Measurements from ENCODE around the gene FOXK2.

- TF ChIP-seq CTCF (IDR thresholded peaks at IDR 0.05) (no peak), POLR2A (IDR thresholded peaks at IDR 0.05) (no peak)
Measured at GRCh38 chr17:82566129-82566960, 46.8 kb downstream of the FOXK2 start.
